SU-DHL-6 (cell line): ENCODE results near the gene RIPPLY3.

Experiments used
- H2AFZ ChIP-seq: fragments of 200-600 bp; sonication (generic); 2 replicates; pipeline ENCODE4 v1.6.1; 2014; ENCODE audit warnings: low read depth, mild to moderate bottlenecking, moderate library complexity, mixed read lengths, antibody characterized with exemption, low read length; ENCODE audit not compliant: severe bottlenecking
- H3F3A ChIP-seq: fragments of 200-600 bp; shearing (Covaris generic); 2 replicates; pipeline ENCODE4 v1.6.0; 2016; ENCODE audit warnings: antibody characterized with exemption, mild to moderate bottlenecking; ENCODE audit not compliant: insufficient read depth
- H3K27ac ChIP-seq: fragments of 200-600 bp; sonication (generic); 2 replicates; pipeline ENCODE4 v1.5.1; 2016; ENCODE audit warnings: low read depth, mild to moderate bottlenecking, low read length, moderate library complexity, mixed read lengths
- H3K27me3 ChIP-seq: fragments of 200-600 bp; sonication (generic), shearing (Covaris generic); 2 replicates; pipeline ENCODE4 v1.6.0; 2014; ENCODE audit warnings: mild to moderate bottlenecking, low read length
- H3K36me3 ChIP-seq: fragments of 200-600 bp; sonication (generic); 2 replicates; pipeline ENCODE4 v1.6.1; 2014; ENCODE audit warnings: mild to moderate bottlenecking, low read length, mixed read lengths
- H3K4me2 ChIP-seq: fragments of 300-600, 200-600 bp; shearing (Covaris generic), sonication (generic); 2 replicates; pipeline ENCODE4 v1.6.0; 2014; ENCODE audit warnings: low read length, low read depth, mild to moderate bottlenecking; ENCODE audit not compliant: poor library complexity, severe bottlenecking
- H3K4me3 ChIP-seq: fragments of 200-600 bp; sonication (generic); 2 replicates; pipeline ENCODE4 v1.5.1; 2014; ENCODE audit warnings: antibody characterized with exemption, low read length, mild to moderate bottlenecking, mixed read lengths; ENCODE audit not compliant: insufficient read depth, poor library complexity, severe bottlenecking
- H3K79me2 ChIP-seq: fragments of 200-600 bp; sonication (generic); 2 replicates; pipeline ENCODE4 v1.6.1; 2014; ENCODE audit warnings: mild to moderate bottlenecking, low read length, moderate library complexity; ENCODE audit not compliant: insufficient read depth
- H3K9ac ChIP-seq: fragments of 200-600 bp; sonication (generic); 2 replicates; pipeline ENCODE4 v1.7.0; 2014; ENCODE audit warnings: mild to moderate bottlenecking, low read length
- H3K9me2 ChIP-seq: fragments of 200-600 bp; sonication (generic); replicated peaks from 2 replicates; pipeline ENCODE4 v1.6.1; 2014; ENCODE audit warnings: low read length; ENCODE audit not compliant: insufficient read depth
- H3K9me3 ChIP-seq: fragments of 200-600 bp; sonication (generic); 2 replicates; pipeline ENCODE4 v1.6.1; 2014; ENCODE audit warnings: low read length, mixed read lengths; ENCODE audit not compliant: insufficient read depth
- H4K20me1 ChIP-seq: fragments of 200-600 bp; sonication (generic); 2 replicates; pipeline ENCODE4 v1.6.1; 2014; ENCODE audit warnings: low read depth, mild to moderate bottlenecking, antibody characterized with exemption, low read length, moderate library complexity, mixed read lengths
- EZH2phosphoT487 ChIP-seq: fragments of 200-600 bp; sonication (generic), shearing (Covaris generic); conservative IDR thresholded peaks from 2 replicates; pipeline ENCODE4 v1.6.1; 2018; ENCODE audit warnings: mild to moderate bottlenecking, antibody characterized with exemption, low read length, moderate library complexity, mixed read lengths
- TF ChIP-seq, protein P1 (sequence below): fragments of 200-600 bp; sonication (generic); IDR thresholded peaks from one replicate; pipeline ENCODE4 v1.5.1; 2017; ENCODE audit warnings: antibody characterized with exemption, mild to moderate bottlenecking, low read length, moderate library complexity; ENCODE audit not compliant: insufficient read depth, poor library complexity, severe bottlenecking

Gene RIPPLY3

GRCh38 chr21:37043818-37044217 is 37.3 kb downstream of the RIPPLY3 start:
- H3K4me3 ChIP-seq, result no peak overlapping the region

GRCh38 chr21:37044643-37045042 is 38.1 kb downstream of the RIPPLY3 start:
- H3K36me3 ChIP-seq, result no peaks in the 10 kb centered on the region
- H3F3A ChIP-seq, result no peaks in the 10 kb centered on the region
- no peaks in the 10 kb centered on the region for H3K9me2 ChIP-seq
- no peak overlapping the region for H2AFZ ChIP-seq
- H3K79me2 ChIP-seq, result no peaks in the 10 kb centered on the region
- H4K20me1 ChIP-seq, result no peaks in the 10 kb centered on the region
- no peak overlapping the region for H3K9ac ChIP-seq
- no peaks in the 10 kb centered on the region for H3K27me3 ChIP-seq
- no peaks in the 10 kb centered on the region for H3K9me3 ChIP-seq
- no peak overlapping the region for H3K27ac ChIP-seq
- H3K4me3 ChIP-seq, result no peak overlapping the region
- TF ChIP-seq EZH2phosphoT487, result no peak
- TF ChIP-seq, protein P1, sequence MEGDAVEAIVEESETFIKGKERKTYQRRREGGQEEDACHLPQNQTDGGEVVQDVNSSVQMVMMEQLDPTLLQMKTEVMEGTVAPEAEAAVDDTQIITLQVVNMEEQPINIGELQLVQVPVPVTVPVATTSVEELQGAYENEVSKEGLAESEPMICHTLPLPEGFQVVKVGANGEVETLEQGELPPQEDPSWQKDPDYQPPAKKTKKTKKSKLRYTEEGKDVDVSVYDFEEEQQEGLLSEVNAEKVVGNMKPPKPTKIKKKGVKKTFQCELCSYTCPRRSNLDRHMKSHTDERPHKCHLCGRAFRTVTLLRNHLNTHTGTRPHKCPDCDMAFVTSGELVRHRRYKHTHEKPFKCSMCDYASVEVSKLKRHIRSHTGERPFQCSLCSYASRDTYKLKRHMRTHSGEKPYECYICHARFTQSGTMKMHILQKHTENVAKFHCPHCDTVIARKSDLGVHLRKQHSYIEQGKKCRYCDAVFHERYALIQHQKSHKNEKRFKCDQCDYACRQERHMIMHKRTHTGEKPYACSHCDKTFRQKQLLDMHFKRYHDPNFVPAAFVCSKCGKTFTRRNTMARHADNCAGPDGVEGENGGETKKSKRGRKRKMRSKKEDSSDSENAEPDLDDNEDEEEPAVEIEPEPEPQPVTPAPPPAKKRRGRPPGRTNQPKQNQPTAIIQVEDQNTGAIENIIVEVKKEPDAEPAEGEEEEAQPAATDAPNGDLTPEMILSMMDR, result no peak
- no peak overlapping the region for H3K4me2 ChIP-seq

More at GRCh38 chr21:37043818-37044217, 37.3 kb downstream of the RIPPLY3 start:
- Histone ChIP-seq H3K9ac (no peak overlapping the region), H3F3A (no peaks in the 10 kb centered on the region), H3K79me2 (no peaks in the 10 kb centered on the region), H3K36me3 (no peaks in the 10 kb centered on the region), H3K9me3 (no peaks in the 10 kb centered on the region), H3K27me3 (no peaks in the 10 kb centered on the region), H2AFZ (no peak overlapping the region), H3K4me2 (no peak overlapping the region), H4K20me1 (no peaks in the 10 kb centered on the region), H3K9me2 (no peaks in the 10 kb centered on the region), H3K27ac (no peak overlapping the region)
- TF ChIP-seq, protein P1, result no peak

- no peak overlapping the region for H3K4me3 ChIP-seq
- TF ChIP-seq, protein P1, result no peak
- TF ChIP-seq EZH2phosphoT487, result no peak
- no peak overlapping the region for H2AFZ ChIP-seq
- H3F3A ChIP-seq, result no peaks in the 10 kb centered on the region
- no peaks in the 10 kb centered on the region for H3K79me2 ChIP-seq
- H3K9me3 ChIP-seq, result no peaks in the 10 kb centered on the region
- H3K4me2 ChIP-seq, result no peak overlapping the region
- H3K9ac ChIP-seq, result no peak overlapping the region
- no peaks in the 10 kb centered on the region for H3K9me2 ChIP-seq
- no peaks in the 10 kb centered on the region for H3K36me3 ChIP-seq
- H3K27ac ChIP-seq, result no peak overlapping the region
- no peaks in the 10 kb centered on the region for H4K20me1 ChIP-seq
- H3K27me3 ChIP-seq, result no peaks in the 10 kb centered on the region
Measured at GRCh38 chr21:37045149-37045548, 38.6 kb downstream of the RIPPLY3 start.
